Tibial nerve (tissue), 4 donors: Measurements from ENCODE around the gene SRPK2. TPM values are rescaled to one million over a fixed set of nuclear protein-coding genes. Genes with fewer than 3 reads are reported as not detected.

Source experiments
- DNase-seq, 2 donors: peaks; one replicate each; pipeline ENCODE4 v3.0.0-alpha.2; 2019; ENCODE audit warnings: low spot score in 2 of 2
- H3K27ac ChIP-seq, 4 donors: fragments of 200-600 bp; sonication (generic) in 3 of 4; one replicate each; pipeline ENCODE4 v1.5.1; 2017 to 2019; ENCODE audit warnings: mild to moderate bottlenecking in 1 of 4
- H3K27me3 ChIP-seq, 2 donors: fragments of 200-600 bp; sonication (generic) in 1 of 2; one replicate each; pipeline versions ENCODE4 v1.5.1 to v1.6.0; 2017 to 2019
- H3K36me3 ChIP-seq, 3 donors: fragments of 200-600 bp; sonication (generic); one replicate each; pipeline ENCODE4 v1.5.1; 2018 to 2019
- H3K4me1 ChIP-seq, 4 donors: fragments of 200-600 bp; sonication (generic) in 3 of 4; one replicate each; pipeline ENCODE4 v1.5.1; 2017 to 2019
- H3K4me3 ChIP-seq, 4 donors: fragments of 200-600 bp; sonication (generic) in 3 of 4; one replicate each; pipeline ENCODE4 v1.5.1; 2017 to 2019; ENCODE audit warnings: mild to moderate bottlenecking in 1 of 4, moderate library complexity in 1 of 4
- H3K9me3 ChIP-seq, 4 donors: fragments of 200-600 bp; sonication (generic) in 3 of 4; one replicate each; pipeline ENCODE4 v1.5.1; 2017 to 2019
- CTCF ChIP-seq, 5 experiments: fragments of 200-600 bp in 3 of 5; fragments of 450-650 bp in 2 of 5; sonication (generic) in 3 of 5; IDR thresholded peaks; one replicate each; pipeline ENCODE4 v1.5.1; 2016 to 2019; ENCODE audit warnings: antibody characterized with exemption in 5 of 5, mild to moderate bottlenecking in 3 of 5, moderate library complexity in 2 of 5
- EP300 ChIP-seq, 2 donors: sonication (generic); formaldehyde crosslinking; IDR thresholded peaks; one replicate each; pipeline ENCODE4 v1.6.1; 2017; ENCODE audit warnings: antibody characterized with exemption in 2 of 2, mild to moderate bottlenecking in 1 of 2
- POLR2A ChIP-seq, 2 donors: fragments of 450-650 bp; IDR thresholded peaks; one replicate each; pipeline ENCODE4 v1.6.1; 2017; ENCODE audit warnings: antibody characterized with exemption in 2 of 2, mild to moderate bottlenecking in 2 of 2, moderate library complexity in 2 of 2
- WGBS, 2 donors: methylation state at CpG; one replicate each; pipeline ENCODE4 v1.1.5; 2018; 5-methylcytosine and 5-hydroxymethylcytosine counted together
- total RNA-seq, 4 donors: library from RNA; depleted of rRNA; stranded (reverse); fragments of >200 nt; gene quantifications; one replicate each; pipeline ENCODE4 v1.1.0, GENCODE V29; 2016

Gene SRPK2
- total RNA-seq, 4 donors from 2014 or later: 54.1 to 94.4 (median 61.9) TPM

- 56 to 64% methylated on average over 4 of the region's 4 CpGs for WGBS, 2 donors
- no peak for DNase-seq
- H3K4me3 ChIP-seq: no peak overlapping the region
Observed at GRCh38 chr7:105102557-105103352, 286.0 kb downstream of the SRPK2 start.

GRCh38 chr7:105101864-105102263 is 286.9 kb downstream of the SRPK2 start:
- H3K9me3 ChIP-seq: no peaks in the 10 kb centered on the region
- no peak overlapping the region for H3K4me3 ChIP-seq
- H3K36me3 ChIP-seq: peaks cover 0 to 50% (median 16%) of the 10 kb centered on the region in 3 donors
- no peak for TF ChIP-seq CTCF (IDR thresholded peaks at IDR 0.05)
- no peak for TF ChIP-seq POLR2A (IDR thresholded peaks at IDR 0.05)
- no peak for TF ChIP-seq EP300 (IDR thresholded peaks at IDR 0.05)
- H3K27ac ChIP-seq: peak overlapping the region in 2 of 4 donors; percentile 38 to 61
- H3K4me1 ChIP-seq: peaks cover 0 to 39% (median 7%) of the 10 kb centered on the region in 4 donors
- DNase-seq: no peak
- 33 to 43% methylated on average over 4 of the region's 4 CpGs for WGBS, 2 donors
- no peaks in the 10 kb centered on the region for H3K27me3 ChIP-seq

More at GRCh38 chr7:105102557-105103352, 286.0 kb downstream of the SRPK2 start:
- Histone ChIP-seq H3K4me1 (peaks cover 0 to 38% (median 7%) of the 10 kb centered on the region in 4 donors), H3K27me3 (no peaks in the 10 kb centered on the region), H3K9me3 (no peaks in the 10 kb centered on the region), H3K27ac (peak overlapping the region in 2 of 4 donors; percentile 38 to 61), H3K36me3 (peaks cover 0 to 50% (median 16%) of the 10 kb centered on the region in 3 donors)
- TF ChIP-seq EP300 (IDR thresholded peaks at IDR 0.05) (no peak), CTCF (IDR thresholded peaks at IDR 0.05) (no peak), POLR2A (IDR thresholded peaks at IDR 0.05) (no peak)

DNA sequence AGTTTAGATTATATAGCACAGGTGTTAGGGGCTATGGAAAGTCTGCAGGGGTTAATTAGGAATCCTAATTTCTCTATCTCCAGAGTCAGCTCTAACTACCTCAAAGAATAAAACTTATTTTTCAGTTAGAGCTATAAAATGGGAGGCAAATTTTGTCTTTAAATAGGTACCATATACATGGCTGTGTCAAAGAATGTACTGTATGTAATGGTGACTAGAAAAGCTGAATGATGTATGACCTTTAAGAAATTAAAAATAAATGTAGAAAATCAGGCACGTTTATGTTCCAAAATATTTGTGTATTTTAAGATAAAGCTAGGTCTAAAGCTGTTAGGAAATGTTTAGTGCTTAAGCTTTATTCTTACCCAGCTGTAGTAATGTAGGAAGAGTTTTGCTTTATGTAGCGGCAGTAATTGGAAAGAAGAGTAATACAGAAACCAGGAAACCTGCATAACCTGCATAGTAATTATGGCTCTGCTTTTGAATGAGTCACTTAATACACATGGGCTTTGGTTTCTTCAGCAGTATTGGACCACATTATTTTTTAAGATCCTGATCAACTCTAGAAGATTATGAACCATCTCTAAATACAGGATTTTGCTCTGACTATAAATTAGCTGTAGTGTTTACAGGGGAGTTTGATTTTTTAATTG is 289.7 kb downstream of the SRPK2 start:
- H3K36me3 ChIP-seq: peaks cover 0 to 32% (median 0%) of the 10 kb centered on the region in 3 donors
- DNase-seq: no peak
- H3K4me1 ChIP-seq: peaks cover 0 to 39% (median 7%) of the 10 kb centered on the region in 4 donors
- H3K9me3 ChIP-seq: no peaks in the 10 kb centered on the region
- H3K4me3 ChIP-seq: no peak overlapping the region
- 72 to 73% methylated on average over 2 of the region's 2 CpGs for WGBS, 2 donors
- TF ChIP-seq EP300 (IDR thresholded peaks at IDR 0.05) (no peak), POLR2A (IDR thresholded peaks at IDR 0.05) (no peak), CTCF (IDR thresholded peaks at IDR 0.05) (no peak)
- H3K27me3 ChIP-seq: no peaks in the 10 kb centered on the region
- H3K27ac ChIP-seq: no peak overlapping the region

DNA sequence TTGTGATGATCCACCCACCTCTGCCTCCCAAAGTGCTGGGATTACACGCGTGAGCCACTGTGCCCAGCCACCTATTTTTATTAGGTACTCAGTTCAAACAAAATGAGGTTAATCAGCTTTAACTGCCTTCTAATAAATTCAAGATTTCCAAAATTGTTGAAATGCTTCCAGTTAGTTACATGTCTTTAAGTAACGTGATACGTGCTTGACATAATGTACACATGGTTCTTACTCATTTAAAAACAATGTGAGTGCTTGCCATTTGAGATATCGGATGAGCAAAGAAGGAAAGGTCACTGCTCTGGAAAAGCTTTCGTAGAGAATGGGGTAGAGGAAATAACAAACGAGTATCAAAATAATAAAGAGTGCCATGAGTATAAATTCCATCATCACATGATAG is 291.1 kb downstream of the SRPK2 start:
- H3K36me3 ChIP-seq: peaks cover 0 to 32% (median under 1%) of the 10 kb centered on the region in 3 donors
- H3K27me3 ChIP-seq: no peaks in the 10 kb centered on the region
- H3K9me3 ChIP-seq: no peaks in the 10 kb centered on the region
- DNase-seq: no peak
- H3K4me3 ChIP-seq: no peak overlapping the region
- TF ChIP-seq CTCF (IDR thresholded peaks at IDR 0.05) (no peak), EP300 (IDR thresholded peaks at IDR 0.05) (no peak), POLR2A (IDR thresholded peaks at IDR 0.05) (no peak)
- WGBS, 2 donors: 59 to 61% methylated on average over 7 of the region's 7 CpGs
- peaks cover 0 to 30% (median 5%) of the 10 kb centered on the region in 4 donors for H3K4me1 ChIP-seq
- H3K27ac ChIP-seq: peak overlapping the region in 1 of 4 donors; percentile 46

- DNase-seq: no peak
- peaks cover 0 to 17% (median 0%) of the 10 kb centered on the region in 4 donors for H3K4me1 ChIP-seq
- no peaks in the 10 kb centered on the region for H3K9me3 ChIP-seq
- TF ChIP-seq CTCF (IDR thresholded peaks at IDR 0.05) (no peak), POLR2A (IDR thresholded peaks at IDR 0.05) (no peak), EP300 (IDR thresholded peaks at IDR 0.05) (no peak)
- H3K4me3 ChIP-seq: no peak overlapping the region
- WGBS, 2 donors: 88 to 95% methylated on average over 3 of the region's 3 CpGs
- no peaks in the 10 kb centered on the region for H3K27me3 ChIP-seq
- peaks cover 0 to 42% (median 5%) of the 10 kb centered on the region in 3 donors for H3K36me3 ChIP-seq
- no peak overlapping the region for H3K27ac ChIP-seq
Observed at GRCh38 chr7:105096306-105096705, 292.4 kb downstream of the SRPK2 start.
